ENCODE measurements around the gene BBS5. TPM values are rescaled to one million over a fixed set of nuclear protein-coding genes. Genes with fewer than 3 reads are reported as not detected.

Gene BBS5
- total and polyA plus RNA-seq, 8 donors: 6.2 to 22.2 (median 16.2) TPM

DNA sequence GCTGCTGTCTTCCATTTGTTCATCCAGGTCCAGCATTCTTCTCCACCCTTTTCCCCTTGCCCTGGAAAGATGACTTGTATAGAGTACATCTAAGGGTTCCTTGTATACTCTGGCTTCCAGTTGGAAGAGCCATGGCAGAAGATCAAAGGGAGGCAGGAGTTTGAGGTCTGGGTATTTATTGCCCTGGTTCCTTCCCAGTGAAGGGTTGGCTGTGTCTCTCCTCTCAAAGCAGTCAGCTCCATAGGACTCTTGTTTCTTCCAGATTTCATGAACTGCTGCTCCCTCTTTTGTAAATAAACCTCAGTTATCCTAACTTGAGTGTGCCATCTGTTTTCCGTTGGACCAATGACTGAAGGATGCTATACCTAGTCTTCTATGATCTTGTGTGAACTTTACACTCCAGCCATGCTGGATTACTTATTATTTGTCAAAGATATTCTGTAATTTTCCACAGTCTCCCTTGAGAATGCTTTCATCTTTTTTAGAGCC is 6.4 kb downstream of the BBS5 start:
- Histone ChIP-seq H3K4me1 (no peaks in the 10 kb centered on the region), H3K36me3 (peaks cover 0 to 32% of the 10 kb centered on the region in 2 donors), H3K9me3 (no peaks in the 10 kb centered on the region), H3K27me3 (no peaks in the 10 kb centered on the region), H3K27ac (no peak overlapping the region), H3K4me3 (no peak overlapping the region)
- intact Hi-C loops (cut with DNase I): no loop called here
- TF ChIP-seq, protein P1, sequence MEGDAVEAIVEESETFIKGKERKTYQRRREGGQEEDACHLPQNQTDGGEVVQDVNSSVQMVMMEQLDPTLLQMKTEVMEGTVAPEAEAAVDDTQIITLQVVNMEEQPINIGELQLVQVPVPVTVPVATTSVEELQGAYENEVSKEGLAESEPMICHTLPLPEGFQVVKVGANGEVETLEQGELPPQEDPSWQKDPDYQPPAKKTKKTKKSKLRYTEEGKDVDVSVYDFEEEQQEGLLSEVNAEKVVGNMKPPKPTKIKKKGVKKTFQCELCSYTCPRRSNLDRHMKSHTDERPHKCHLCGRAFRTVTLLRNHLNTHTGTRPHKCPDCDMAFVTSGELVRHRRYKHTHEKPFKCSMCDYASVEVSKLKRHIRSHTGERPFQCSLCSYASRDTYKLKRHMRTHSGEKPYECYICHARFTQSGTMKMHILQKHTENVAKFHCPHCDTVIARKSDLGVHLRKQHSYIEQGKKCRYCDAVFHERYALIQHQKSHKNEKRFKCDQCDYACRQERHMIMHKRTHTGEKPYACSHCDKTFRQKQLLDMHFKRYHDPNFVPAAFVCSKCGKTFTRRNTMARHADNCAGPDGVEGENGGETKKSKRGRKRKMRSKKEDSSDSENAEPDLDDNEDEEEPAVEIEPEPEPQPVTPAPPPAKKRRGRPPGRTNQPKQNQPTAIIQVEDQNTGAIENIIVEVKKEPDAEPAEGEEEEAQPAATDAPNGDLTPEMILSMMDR (IDR thresholded peaks at IDR 0.05): no peak
- no peak for DNase-seq
- ATAC-seq: no peak

DNA sequence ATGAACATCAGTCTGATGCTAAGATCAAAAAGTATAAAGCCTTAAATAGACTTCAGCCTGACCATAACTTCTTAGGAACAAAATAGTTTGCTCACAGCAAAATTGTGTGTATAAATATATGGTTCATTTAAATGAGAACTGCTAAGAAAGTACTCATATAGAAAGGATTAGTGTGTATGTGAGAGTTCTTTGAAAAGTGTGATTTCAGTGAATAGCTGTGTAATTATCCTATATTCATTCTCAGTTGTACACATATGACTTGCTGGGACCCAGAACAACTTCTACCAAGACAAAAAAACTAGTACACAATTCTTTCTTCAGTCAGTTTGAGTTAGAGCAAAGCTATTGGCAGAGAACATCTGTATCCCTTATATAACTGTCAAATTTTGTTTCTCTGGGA is 7.2 kb downstream of the BBS5 start:
- intact Hi-C loops (cut with DNase I): no loop called here
- Histone ChIP-seq H3K27me3 (no peaks in the 10 kb centered on the region), H3K36me3 (peaks cover 0 to 34% of the 10 kb centered on the region in 2 donors), H3K9me3 (no peaks in the 10 kb centered on the region), H3K27ac (no peak overlapping the region), H3K4me1 (no peaks in the 10 kb centered on the region), H3K4me3 (no peak overlapping the region)
- TF ChIP-seq, protein P1 (IDR thresholded peaks at IDR 0.05): no peak
- DNase-seq: no peak
- ATAC-seq: no peak

- intact Hi-C loops (cut with DNase I): no loop called here
- ATAC-seq: no peak
- H3K4me3 ChIP-seq: no peak overlapping the region
- no peak overlapping the region for H3K27ac ChIP-seq
- no peak for DNase-seq
- TF ChIP-seq, protein P1 (IDR thresholded peaks at IDR 0.05): no peak
- H3K9me3 ChIP-seq: no peaks in the 10 kb centered on the region
- H3K36me3 ChIP-seq: peaks cover 0 to 8% of the 10 kb centered on the region in 2 donors
- H3K4me1 ChIP-seq: no peaks in the 10 kb centered on the region
- H3K27me3 ChIP-seq: no peaks in the 10 kb centered on the region
Observed at GRCh38 chr2:169490834-169491233, 11.5 kb downstream of the BBS5 start.

GRCh38 chr2:169491378-169491777 is 12.1 kb downstream of the BBS5 start:
- intact Hi-C loops (cut with DNase I): no loop called here
- Histone ChIP-seq H3K4me3 (no peak overlapping the region), H3K4me1 (no peaks in the 10 kb centered on the region), H3K36me3 (peaks cover 0 to 8% of the 10 kb centered on the region in 2 donors), H3K9me3 (no peaks in the 10 kb centered on the region), H3K27me3 (no peaks in the 10 kb centered on the region), H3K27ac (no peak overlapping the region)
- TF ChIP-seq, protein P1 (IDR thresholded peaks at IDR 0.05): no peak
- ATAC-seq (no peak), DNase-seq (no peak)

GRCh38 chr2:169493360-169493759 is 14.1 kb downstream of the BBS5 start:
- Histone ChIP-seq H3K4me1 (no peaks in the 10 kb centered on the region), H3K9me3 (no peaks in the 10 kb centered on the region), H3K27me3 (no peaks in the 10 kb centered on the region), H3K36me3 (peaks cover 0 to 5% of the 10 kb centered on the region in 2 donors), H3K4me3 (no peak overlapping the region), H3K27ac (no peak overlapping the region)
- ATAC-seq (no peak), DNase-seq (no peak)
- TF ChIP-seq, protein P1 (IDR thresholded peaks at IDR 0.05): no peak
- intact Hi-C loops (cut with DNase I): no loop called here
